ENCODE measurements around the gene SLC6A2. TPM values are rescaled to one million over a fixed set of nuclear protein-coding genes. Genes with fewer than 3 reads are reported as not detected.

The SLC6A2 gene
- total RNA-seq, 6 experiments from 2014 or later = 0.37 to 2.9 (median 0.37) TPM; not detected in 3

- 40% methylated on average over 2 of the region's 3 CpGs for WGBS (ENCODE audit: insufficient coverage, low coverage, low lambda C conversion rate, missing lambda C conversion rate)
- H3K27ac ChIP-seq = no peak overlapping the region
- no peaks in the 10 kb centered on the region for H3K9me3 ChIP-seq
- DNase-seq = no peak
- no peaks in the 10 kb centered on the region for H3K4me1 ChIP-seq
- TF ChIP-seq POLR2A (IDR thresholded peaks at IDR 0.05) (no peak), CTCF (IDR thresholded peaks at IDR 0.05) (no peak)
- H3K27me3 ChIP-seq = no peaks in the 10 kb centered on the region
- H3K4me3 ChIP-seq = no peak overlapping the region
- no peaks in the 10 kb centered on the region for H3K36me3 ChIP-seq
- intact Hi-C loops (cut with DNase I) = no loop called here
- ATAC-seq = no peak
These were observed 9.7 kb downstream of the SLC6A2 start for GRCh38 chr16:55665511-55665910.

- ATAC-seq (no peak), DNase-seq (no peak)
- Histone ChIP-seq H3K9me3 (no peaks in the 10 kb centered on the region), H3K27ac (no peak overlapping the region), H3K36me3 (no peaks in the 10 kb centered on the region), H3K27me3 (no peaks in the 10 kb centered on the region), H3K4me3 (no peak overlapping the region), H3K4me1 (no peaks in the 10 kb centered on the region)
- intact Hi-C loops (cut with DNase I) = no loop called here
- 38% methylated on average over 1 of the region's 2 CpGs for WGBS (ENCODE audit: insufficient coverage, low coverage, low lambda C conversion rate, missing lambda C conversion rate)
- TF ChIP-seq POLR2A (IDR thresholded peaks at IDR 0.05) (no peak), CTCF (IDR thresholded peaks at IDR 0.05) (no peak)
These were observed 10.2 kb downstream of the SLC6A2 start for GRCh38 chr16:55666012-55666411.

GRCh38 chr16:55667753-55668152 lies 12.0 kb downstream of the SLC6A2 start:
- Histone ChIP-seq H3K36me3 (no peaks in the 10 kb centered on the region), H3K9me3 (no peaks in the 10 kb centered on the region), H3K4me3 (no peak overlapping the region), H3K27me3 (no peaks in the 10 kb centered on the region), H3K27ac (no peak overlapping the region), H3K4me1 (no peaks in the 10 kb centered on the region)
- intact Hi-C loops (cut with DNase I) = no loop called here
- ATAC-seq (no peak), DNase-seq (no peak)
- no CpG with 5 or more reads among the region's 1 CpG for WGBS (ENCODE audit: insufficient coverage, low coverage, low lambda C conversion rate, missing lambda C conversion rate)
- TF ChIP-seq POLR2A (IDR thresholded peaks at IDR 0.05) (no peak), CTCF (IDR thresholded peaks at IDR 0.05) (no peak)

- no peaks in the 10 kb centered on the region for H3K27me3 ChIP-seq
- ATAC-seq (no peak), DNase-seq (no peak)
- H3K4me1 ChIP-seq = no peaks in the 10 kb centered on the region
- no peaks in the 10 kb centered on the region for H3K36me3 ChIP-seq
- TF ChIP-seq POLR2A (IDR thresholded peaks at IDR 0.05) = no peak
- no peak for TF ChIP-seq CTCF (IDR thresholded peaks at IDR 0.05)
- no peak overlapping the region for H3K27ac ChIP-seq
- H3K4me3 ChIP-seq = no peak overlapping the region
- 50% methylated on average over 4 of the region's 9 CpGs for WGBS (ENCODE audit: insufficient coverage, low coverage, low lambda C conversion rate, missing lambda C conversion rate)
- no peaks in the 10 kb centered on the region for H3K9me3 ChIP-seq
- intact Hi-C loops (cut with DNase I) = no loop called here
These were observed 12.8 kb downstream of the SLC6A2 start for GRCh38 chr16:55668340-55669281.

All from right lobe of liver (tissue), 6 donors.